Transverse colon (tissue), 4 donors: ENCODE data around the gene LMX1B. TPM values are rescaled to one million over a fixed set of nuclear protein-coding genes. Genes with fewer than 3 reads are reported as not detected.

Source experiments
- DNase-seq: peaks from one replicate; pipeline ENCODE4 v3.0.0-alpha.2; 2019
- H3K27ac ChIP-seq, 4 donors: fragments of 200-600 bp; sonication (generic); 2 replicates each; pipeline ENCODE4 v1.5.1; 2016 to 2018; ENCODE audit warnings: inconsistent platforms in 4 of 4
- H3K27me3 ChIP-seq: fragments of 200-600 bp; sonication (generic); 2 replicates; pipeline ENCODE4 v1.5.1; 2017; ENCODE audit warnings: inconsistent platforms
- H3K36me3 ChIP-seq, 4 donors: fragments of 200-600 bp; sonication (generic); 2 replicates each; pipeline ENCODE4 v1.5.1; 2017 to 2019; ENCODE audit warnings: inconsistent platforms in 4 of 4
- H3K4me1 ChIP-seq, 4 donors: fragments of 200-600 bp; sonication (generic); 2 replicates each; pipeline ENCODE4 v1.5.1; 2017 to 2020; ENCODE audit warnings: inconsistent platforms in 4 of 4
- H3K4me3 ChIP-seq, 4 donors: fragments of 200-600 bp; sonication (generic); 1 replicate in 1 of 4; 2 replicates in 3 of 4; pipeline versions ENCODE4 v1.5.1 to v1.6.1; 2017 to 2019; ENCODE audit warnings: inconsistent platforms in 4 of 4
- H3K9me3 ChIP-seq, 2 donors: fragments of 200-600 bp; sonication (generic); 2 replicates each; pipeline ENCODE4 v1.5.1; 2017 to 2019; ENCODE audit warnings: inconsistent platforms in 2 of 2
- CTCF ChIP-seq, 5 experiments: fragments of 200-600 bp in 3 of 5; fragments of 450-650 bp in 2 of 5; sonication (generic) in 3 of 5; IDR thresholded peaks; 1 replicate in 2 of 5; 2 replicates in 3 of 5; pipeline ENCODE4 v1.5.1; 2016 to 2017; ENCODE audit warnings: antibody characterized with exemption in 5 of 5, inconsistent platforms in 3 of 5, mild to moderate bottlenecking in 2 of 5, moderate library complexity in 1 of 5
- EP300 ChIP-seq: sonication (generic); formaldehyde crosslinking; IDR thresholded peaks from one replicate; pipeline ENCODE4 v1.6.1; 2017; ENCODE audit warnings: antibody characterized with exemption, low read depth
- POLR2A ChIP-seq: fragments of 450-650 bp; IDR thresholded peaks from one replicate; pipeline ENCODE4 v1.6.1; 2016; ENCODE audit warnings: antibody characterized with exemption, mild to moderate bottlenecking, moderate library complexity
- POLR2AphosphoS5 ChIP-seq, 3 donors: sonication (generic); formaldehyde crosslinking; IDR thresholded peaks; one replicate each; pipeline ENCODE4 v1.6.1; 2016; ENCODE audit warnings: antibody characterized with exemption in 3 of 3
- WGBS, 2 donors: methylation state at CpG; one replicate each; pipeline ENCODE4 v1.1.5; 2018; ENCODE audit warnings: low coverage in 1 of 2; 5-methylcytosine and 5-hydroxymethylcytosine counted together
- in situ Hi-C, 4 donors: fragments of 200-750 bp; cut with MboI; loops; one replicate each; pipeline versions ENCODE4 v1.15.0 to v1.15.1; 2017; ENCODE audit warnings: low sequenced_read_pairs in 3 of 4, low pct_ligation_motif_present in 1 of 4, low pct_unique_long_range_greater_than_20kb in 1 of 4
- intact Hi-C: fragments of 100-400 bp; cut with DNase I; formaldehyde crosslinking; loops from one replicate; pipeline ENCODE4 v1.15.1; 2023; ENCODE audit warnings: low total_unique reads
- total RNA-seq, 4 donors: library from RNA; depleted of rRNA; stranded (reverse); fragments of >200 nt; gene quantifications; one replicate each; pipeline ENCODE4 v1.1.0, GENCODE V29; 2016

LMX1B gene
- total RNA-seq, 4 donors from 2014 or later: 0.64 TPM; not detected in 3

GRCh38 chr9:126619361-126620135, 5.8 kb downstream of the LMX1B start:
- DNase-seq: no peak
- Histone ChIP-seq H3K4me1 (peaks cover 0 to 29% (median 7%) of the 10 kb centered on the region in 4 donors), H3K27me3 (peaks cover 100% of the 10 kb centered on the region), H3K9me3 (no peaks in the 10 kb centered on the region), H3K4me3 (no peak overlapping the region), H3K36me3 (no peaks in the 10 kb centered on the region), H3K27ac (no peak overlapping the region)
- TF ChIP-seq POLR2A: no peak
- no peak for TF ChIP-seq POLR2AphosphoS5 (IDR thresholded peaks at IDR 0.05)
- TF ChIP-seq EP300: no peak
- TF ChIP-seq CTCF (IDR thresholded peaks at IDR 0.05): no peak
- in situ Hi-C loops (loop anchor here in 1 of 4 donors (25.0 kb wide), 1 partner anchor 168 kb away; no protein-coding TSS in a partner anchor), intact Hi-C loops (loop anchor here (10.0 kb wide), 1 partner anchor 155 kb away; no protein-coding TSS in a partner anchor)
- 22% methylated on average over 9 of the region's 10 CpGs; no CpG with 5 or more reads in 1 of the 2 donors for WGBS, 2 donors

- in situ Hi-C loops (loop anchor here in 1 of 4 donors (25.0 kb wide), 1 partner anchor 167 kb away; no protein-coding TSS in a partner anchor), intact Hi-C loops (no loop called here)
- no peak overlapping the region for H3K27ac ChIP-seq
- no peaks in the 10 kb centered on the region for H3K9me3 ChIP-seq
- peaks cover 0 to 28% (median 2%) of the 10 kb centered on the region in 4 donors for H3K4me1 ChIP-seq
- H3K27me3 ChIP-seq: peaks cover 100% of the 10 kb centered on the region
- no peak for TF ChIP-seq EP300
- TF ChIP-seq CTCF (IDR thresholded peaks at IDR 0.05): no peak
- no peak for TF ChIP-seq POLR2A
- TF ChIP-seq POLR2AphosphoS5 (IDR thresholded peaks at IDR 0.05): no peak
- no peak overlapping the region for H3K4me3 ChIP-seq
- DNase-seq: no peak
- H3K36me3 ChIP-seq: no peaks in the 10 kb centered on the region
- 37% methylated on average over 7 of the region's 7 CpGs; no CpG with 5 or more reads in 1 of the 2 donors for WGBS, 2 donors
These were observed 6.8 kb downstream of the LMX1B start for GRCh38 chr9:126620478-126620877.

GRCh38 chr9:126621061-126621918, 7.6 kb downstream of the LMX1B start:
- no peaks in the 10 kb centered on the region for H3K36me3 ChIP-seq
- TF ChIP-seq POLR2A: no peak
- no peak for TF ChIP-seq CTCF (IDR thresholded peaks at IDR 0.05)
- no peak for TF ChIP-seq POLR2AphosphoS5 (IDR thresholded peaks at IDR 0.05)
- no peak for TF ChIP-seq EP300
- H3K4me1 ChIP-seq: peaks cover 0 to 33% (median 9%) of the 10 kb centered on the region in 4 donors
- H3K4me3 ChIP-seq: no peak overlapping the region
- H3K9me3 ChIP-seq: no peaks in the 10 kb centered on the region
- in situ Hi-C loops (loop anchor here in 1 of 4 donors (25.0 kb wide), 1 partner anchor 166 kb away; no protein-coding TSS in a partner anchor), intact Hi-C loops (no loop called here)
- DNase-seq: no peak
- 14 to 17% methylated on average over 11 to 15 of the region's 15 CpGs for WGBS, 2 donors
- peaks cover 100% of the 10 kb centered on the region for H3K27me3 ChIP-seq
- no peak overlapping the region for H3K27ac ChIP-seq
